Subcutaneous adipose tissue (tissue), 4 donors: ENCODE results near the gene TTI1. TPM values are rescaled to one million over a fixed set of nuclear protein-coding genes. Genes with fewer than 3 reads are reported as not detected.

Source experiments
- total RNA-seq, 4 donors: library from RNA; depleted of rRNA; stranded (reverse); fragments of >200 nt; gene quantifications; one replicate each; pipeline ENCODE4 v1.1.0, GENCODE V29; 2016
- TF ChIP-seq, protein P1 (sequence below): fragments of 450-650 bp; IDR thresholded peaks from one replicate; pipeline ENCODE4 v1.5.1; 2016; ENCODE audit warnings: low read depth, mild to moderate bottlenecking, control low read depth, antibody characterized with exemption, moderate library complexity

TTI1 gene
- total RNA-seq, 4 donors from 2014 or later, result 9.6 to 14.8 (median 12.6) TPM

DNA sequence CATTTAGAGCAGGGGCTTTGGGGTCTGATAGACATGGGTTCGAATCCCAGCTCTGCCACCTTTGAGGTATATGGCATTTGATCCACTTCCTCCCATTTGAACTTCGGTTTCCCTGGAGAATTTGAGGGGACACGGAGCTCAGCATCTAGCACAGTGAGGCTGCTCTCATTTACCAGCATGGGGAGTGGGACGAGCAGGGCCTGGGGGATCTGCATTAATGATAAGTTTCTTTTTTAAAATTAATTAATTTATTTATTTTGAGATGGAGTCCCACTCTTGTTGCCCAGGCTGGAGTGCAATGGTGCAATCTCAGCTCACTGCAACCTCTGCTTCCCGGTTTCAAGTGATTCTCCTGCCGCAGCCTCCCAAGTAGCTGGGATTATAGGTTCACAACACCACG, 77.7 kb downstream of the TTI1 start:
- TF ChIP-seq, protein P1, sequence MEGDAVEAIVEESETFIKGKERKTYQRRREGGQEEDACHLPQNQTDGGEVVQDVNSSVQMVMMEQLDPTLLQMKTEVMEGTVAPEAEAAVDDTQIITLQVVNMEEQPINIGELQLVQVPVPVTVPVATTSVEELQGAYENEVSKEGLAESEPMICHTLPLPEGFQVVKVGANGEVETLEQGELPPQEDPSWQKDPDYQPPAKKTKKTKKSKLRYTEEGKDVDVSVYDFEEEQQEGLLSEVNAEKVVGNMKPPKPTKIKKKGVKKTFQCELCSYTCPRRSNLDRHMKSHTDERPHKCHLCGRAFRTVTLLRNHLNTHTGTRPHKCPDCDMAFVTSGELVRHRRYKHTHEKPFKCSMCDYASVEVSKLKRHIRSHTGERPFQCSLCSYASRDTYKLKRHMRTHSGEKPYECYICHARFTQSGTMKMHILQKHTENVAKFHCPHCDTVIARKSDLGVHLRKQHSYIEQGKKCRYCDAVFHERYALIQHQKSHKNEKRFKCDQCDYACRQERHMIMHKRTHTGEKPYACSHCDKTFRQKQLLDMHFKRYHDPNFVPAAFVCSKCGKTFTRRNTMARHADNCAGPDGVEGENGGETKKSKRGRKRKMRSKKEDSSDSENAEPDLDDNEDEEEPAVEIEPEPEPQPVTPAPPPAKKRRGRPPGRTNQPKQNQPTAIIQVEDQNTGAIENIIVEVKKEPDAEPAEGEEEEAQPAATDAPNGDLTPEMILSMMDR, result no peak

DNA sequence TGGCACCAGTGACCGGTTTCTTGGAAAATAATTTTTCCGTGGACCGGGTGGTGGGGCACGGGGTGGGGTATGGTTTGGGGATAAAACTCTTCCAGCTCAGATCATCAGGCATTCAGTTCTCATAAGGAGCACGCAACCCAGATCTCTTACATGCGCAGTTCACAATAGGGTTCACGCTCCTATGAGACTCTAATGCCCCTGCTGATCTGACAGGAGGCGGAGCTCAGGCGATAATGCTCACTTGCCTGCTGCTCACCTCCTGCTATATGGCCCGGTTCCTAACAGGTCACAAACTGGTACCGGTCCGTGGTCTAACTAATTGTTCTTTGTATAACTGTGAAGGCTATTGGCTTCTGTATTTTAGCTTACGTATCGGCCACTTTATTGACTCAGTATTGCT, 78.6 kb downstream of the TTI1 start:
- TF ChIP-seq, protein P1, result no peak

DNA sequence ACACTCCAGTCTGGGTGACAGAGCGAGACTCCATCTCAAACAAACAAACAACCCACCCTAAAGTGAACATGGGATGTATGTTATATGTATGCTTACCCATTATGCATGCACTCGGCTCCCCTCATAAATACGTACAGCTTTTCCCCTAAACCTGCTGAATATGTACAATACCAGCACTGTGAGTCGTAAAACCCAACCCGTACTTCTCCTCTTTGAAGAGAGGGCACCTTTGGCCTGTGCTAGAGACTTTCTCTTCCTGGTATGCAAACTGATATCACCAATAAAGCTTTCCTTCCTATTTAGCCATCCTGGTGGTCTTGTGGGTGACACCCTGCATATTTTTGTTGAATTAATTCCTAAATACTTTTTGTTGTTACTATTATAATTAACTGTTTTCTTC, 79.1 kb downstream of the TTI1 start:
- TF ChIP-seq, protein P1, result no peak

DNA sequence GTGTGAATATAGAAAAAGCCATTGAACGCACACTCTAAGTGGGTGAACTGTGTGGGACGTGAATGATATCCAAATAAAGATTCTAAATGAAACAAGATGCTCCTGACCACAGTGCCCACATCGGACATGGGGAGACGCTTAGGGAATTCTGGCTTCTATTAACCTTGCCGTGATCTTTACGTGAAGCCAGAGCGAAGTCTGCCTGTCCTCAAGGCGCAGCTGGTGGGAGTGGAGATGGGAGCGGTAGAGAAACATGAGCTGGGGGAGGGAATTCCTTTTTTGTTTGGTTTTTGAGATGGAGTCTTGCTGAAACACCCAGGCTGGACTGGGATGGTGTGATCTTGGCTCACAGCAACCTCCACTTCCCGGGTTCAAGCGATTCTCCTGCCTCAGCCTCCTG, 84.3 kb downstream of the TTI1 start:
- TF ChIP-seq, protein P1, result no peak

DNA sequence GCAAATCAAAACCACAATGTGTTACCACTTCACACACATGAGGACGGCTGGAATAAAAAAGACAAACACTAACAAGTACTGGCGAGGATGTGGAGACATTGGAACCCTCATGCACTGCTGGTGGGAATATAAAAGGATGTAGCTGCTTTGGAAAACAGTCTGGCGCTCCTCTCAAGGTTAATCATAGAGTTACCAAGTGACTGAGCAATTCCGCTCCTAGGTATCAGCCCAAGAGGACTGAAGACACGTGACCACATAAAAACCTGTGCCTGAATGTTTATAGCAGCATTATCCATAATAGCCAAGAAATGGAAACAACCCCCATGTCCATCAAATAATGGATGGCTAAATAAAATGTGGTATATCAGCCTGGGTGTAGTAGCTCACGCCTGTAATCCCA, 85.3 kb downstream of the TTI1 start:
- TF ChIP-seq, protein P1, result no peak

DNA sequence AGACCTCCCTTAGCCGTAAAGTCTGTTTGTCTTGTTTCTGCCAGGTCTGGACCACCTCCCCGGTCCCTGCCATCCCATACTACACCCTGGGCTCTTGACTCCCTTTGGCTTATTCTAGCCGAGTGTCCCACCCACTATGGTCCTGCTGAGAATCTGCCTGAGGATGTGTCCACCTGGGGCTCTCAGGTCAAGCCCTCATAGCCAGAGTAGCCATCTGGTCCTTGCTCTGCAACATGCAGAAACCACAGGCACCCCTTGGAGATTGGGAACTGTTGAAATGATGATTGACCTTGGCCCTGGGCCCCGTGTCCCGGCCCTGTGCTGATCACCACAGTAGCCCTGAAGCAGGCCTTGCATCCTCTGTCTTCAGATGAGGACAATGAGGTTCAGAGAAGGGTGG, 86.3 kb downstream of the TTI1 start:
- TF ChIP-seq, protein P1, result no peak

DNA sequence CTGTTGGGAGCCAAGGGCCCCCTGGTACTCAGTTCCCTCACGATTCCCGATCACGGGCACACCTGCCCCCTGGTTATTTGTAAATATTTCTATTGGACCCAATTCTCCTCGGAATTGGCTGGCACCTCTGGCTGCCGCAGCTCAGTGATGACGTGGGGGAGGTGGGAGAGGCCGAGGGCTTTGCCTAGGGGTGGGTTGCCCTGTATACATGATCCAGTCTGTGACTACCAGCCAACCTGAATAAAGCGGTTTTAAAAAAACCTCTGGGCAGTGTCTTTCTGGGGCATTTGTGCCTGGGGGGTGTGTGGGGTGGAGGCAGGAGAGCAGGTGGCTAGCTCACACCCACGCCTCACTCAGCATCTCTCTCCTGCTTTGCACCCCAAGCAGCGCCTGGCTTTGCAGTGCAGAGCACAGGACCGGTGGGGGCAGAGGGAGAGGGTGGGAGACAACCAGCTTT, 88.1 kb downstream of the TTI1 start:
- TF ChIP-seq, protein P1, result no peak
